Mesenchymal stem cell (in vitro differentiated cells and primary cell): ENCODE data around the gene SAMD4A.

Source experiments
- DNase-seq: peaks from one replicate; pipeline ENCODE4 v3.0.0-alpha.2; 2013
- H2AFZ ChIP-seq: one replicate; pipeline ENCODE4 v1.6.1; 2013; ENCODE audit warnings: low read depth, mild to moderate bottlenecking, control low read depth, inconsistent platforms, low read length, moderate library complexity
- H2AK5ac ChIP-seq: 2 replicates; pipeline ENCODE4 v1.6.1; 2013; ENCODE audit warnings: low read length, moderate library complexity, mild to moderate bottlenecking, inconsistent platforms; ENCODE audit not compliant: severe bottlenecking
- H2BK120ac ChIP-seq: one replicate; pipeline ENCODE4 v1.6.1; 2013; ENCODE audit warnings: low read depth, mild to moderate bottlenecking, inconsistent platforms, low read length, moderate library complexity
- H2BK12ac ChIP-seq, 2 experiments: one replicate each; pipeline ENCODE4 v1.6.1; 2013; ENCODE audit warnings: inconsistent platforms in 2 of 2, low read length in 2 of 2, mild to moderate bottlenecking in 2 of 2, moderate library complexity in 2 of 2, control low read depth in 1 of 2
- H2BK15ac ChIP-seq: one replicate; pipeline ENCODE4 v1.6.1; 2013; ENCODE audit warnings: mild to moderate bottlenecking, low read depth, inconsistent platforms; ENCODE audit not compliant: poor library complexity, severe bottlenecking
- H2BK5ac ChIP-seq: 2 replicates; pipeline ENCODE4 v1.6.1; 2013; ENCODE audit warnings: low read depth, mild to moderate bottlenecking, low read length, control low read depth, inconsistent platforms; ENCODE audit not compliant: poor library complexity, severe bottlenecking
- H3K14ac ChIP-seq, 2 experiments: one replicate each; pipeline ENCODE4 v1.6.1; 2013; ENCODE audit warnings: inconsistent platforms in 2 of 2, low read length in 2 of 2, control low read depth in 1 of 2, mild to moderate bottlenecking in 1 of 2, moderate library complexity in 1 of 2
- H3K18ac ChIP-seq, 2 experiments: one replicate each; pipeline ENCODE4 v1.6.1; 2013; ENCODE audit warnings: inconsistent platforms in 2 of 2, low read length in 2 of 2, control low read depth in 1 of 2, low read depth in 1 of 2, mild to moderate bottlenecking in 1 of 2
- H3K23ac ChIP-seq, 2 experiments: one replicate each; pipeline ENCODE4 v1.6.1; 2013; ENCODE audit warnings: inconsistent platforms in 2 of 2, low read length in 2 of 2, mild to moderate bottlenecking in 2 of 2, moderate library complexity in 2 of 2, control low read depth in 1 of 2
- H3K27ac ChIP-seq: 2 replicates; pipeline ENCODE4 v1.5.1; 2013; ENCODE audit warnings: mild to moderate bottlenecking, moderate library complexity, low read length, control low read depth, inconsistent platforms; ENCODE audit not compliant: poor library complexity, severe bottlenecking
- H3K27me3 ChIP-seq, 2 experiments: 2 replicates each; pipeline versions ENCODE4 v1.6.1 to v1.7.0; 2013; ENCODE audit warnings: low read length in 2 of 2, mild to moderate bottlenecking in 2 of 2, moderate library complexity in 2 of 2, control low read depth in 1 of 2, inconsistent platforms in 1 of 2; ENCODE audit not compliant: control insufficient read depth in 1 of 2, insufficient read depth in 1 of 2
- H3K36me3 ChIP-seq, 2 experiments: 2 replicates each; pipeline versions ENCODE4 v1.6.1 to v1.7.0; 2013; ENCODE audit warnings: low read length in 2 of 2, control low read depth in 1 of 2, inconsistent platforms in 1 of 2, low read depth in 1 of 2, mild to moderate bottlenecking in 1 of 2; ENCODE audit not compliant: insufficient read depth in 2 of 2, control insufficient read depth in 1 of 2
- H3K4ac ChIP-seq, 2 experiments: one replicate each; pipeline ENCODE4 v1.6.1; 2013; ENCODE audit warnings: inconsistent platforms in 2 of 2, low read length in 2 of 2, mild to moderate bottlenecking in 2 of 2, moderate library complexity in 2 of 2, control low read depth in 1 of 2, low read depth in 1 of 2
- H3K4me1 ChIP-seq: 2 replicates; pipeline ENCODE4 v1.6.1; 2013; ENCODE audit warnings: low read depth, low read length, control low read depth; ENCODE audit not compliant: control insufficient read depth, insufficient read depth
- H3K4me2 ChIP-seq: 2 replicates; pipeline ENCODE4 v1.6.1; 2013; ENCODE audit warnings: low read length, mild to moderate bottlenecking, inconsistent platforms; ENCODE audit not compliant: poor library complexity, severe bottlenecking
- H3K4me3 ChIP-seq, 2 experiments: 2 replicates each; pipeline versions ENCODE4 v1.5.1 to v1.7.0; 2013; ENCODE audit warnings: low read length in 2 of 2, mild to moderate bottlenecking in 2 of 2, control low read depth in 1 of 2, low read depth in 1 of 2; ENCODE audit not compliant: insufficient read depth in 1 of 2
- H3K79me1 ChIP-seq: replicated peaks from 2 replicates; pipeline ENCODE4 v1.6.1; 2013; ENCODE audit warnings: mild to moderate bottlenecking, control low read depth, low read length, inconsistent platforms; ENCODE audit not compliant: poor library complexity, severe bottlenecking
- H3K9ac ChIP-seq: 2 replicates; pipeline ENCODE4 v1.7.0; 2013; ENCODE audit warnings: mild to moderate bottlenecking, low read length, moderate library complexity
- H3K9me3 ChIP-seq: 2 replicates; pipeline ENCODE4 v1.7.0; 2013; ENCODE audit warnings: mild to moderate bottlenecking, low read length; ENCODE audit not compliant: control insufficient read depth
- H4K8ac ChIP-seq: one replicate; pipeline ENCODE4 v1.6.1; 2013; ENCODE audit warnings: inconsistent platforms, mild to moderate bottlenecking, low read length, moderate library complexity
- H4K91ac ChIP-seq: one replicate; pipeline ENCODE4 v1.6.1; 2013; ENCODE audit warnings: mild to moderate bottlenecking, low read length, inconsistent platforms
- WGBS: methylation state at CpG from one replicate; pipeline ENCODE4 v1.1.7; 2013; ENCODE audit warnings: mixed read lengths; 5-methylcytosine and 5-hydroxymethylcytosine counted together

SAMD4A gene

GRCh38 chr14:54606631-54607133 is 39.8 kb downstream of the SAMD4A start:
- H2BK12ac ChIP-seq = peak overlapping the region in 1 of 2 experiments; percentile 56
- no peak overlapping the region for H3K23ac ChIP-seq
- no peak overlapping the region for H2AK5ac ChIP-seq
- no peak overlapping the region for H4K8ac ChIP-seq
- no peak overlapping the region for H2BK120ac ChIP-seq
- H2BK5ac ChIP-seq = no peak overlapping the region
- H3K9ac ChIP-seq = peak overlapping the region; percentile 56
- H3K4ac ChIP-seq = peak overlapping the region in 1 of 2 experiments; percentile 22
- H3K4me3 ChIP-seq = peak overlapping the region in 1 of 2 experiments; percentile 26
- H2BK15ac ChIP-seq = no peak overlapping the region
- peaks cover 17% of the 10 kb centered on the region for H3K4me1 ChIP-seq
- H3K27ac ChIP-seq = peak overlapping the region; percentile 43
- no peaks in the 10 kb centered on the region for H3K36me3 ChIP-seq
- peak overlapping the region; percentile 9 for H4K91ac ChIP-seq
- H2AFZ ChIP-seq = no peak overlapping the region
- no peak overlapping the region for H3K4me2 ChIP-seq
- peak; percentile 74 for DNase-seq
- 95% methylated on average over 3 of the region's 3 CpGs for WGBS
- peak overlapping the region in 1 of 2 experiments; percentile 61 for H3K14ac ChIP-seq
- peaks cover 18% of the 10 kb centered on the region for H3K79me1 ChIP-seq
- H3K9me3 ChIP-seq = no peaks in the 10 kb centered on the region
- H3K18ac ChIP-seq = peak overlapping the region in 1 of 2 experiments; percentile 46
- H3K27me3 ChIP-seq = no peaks in the 10 kb centered on the region

DNA sequence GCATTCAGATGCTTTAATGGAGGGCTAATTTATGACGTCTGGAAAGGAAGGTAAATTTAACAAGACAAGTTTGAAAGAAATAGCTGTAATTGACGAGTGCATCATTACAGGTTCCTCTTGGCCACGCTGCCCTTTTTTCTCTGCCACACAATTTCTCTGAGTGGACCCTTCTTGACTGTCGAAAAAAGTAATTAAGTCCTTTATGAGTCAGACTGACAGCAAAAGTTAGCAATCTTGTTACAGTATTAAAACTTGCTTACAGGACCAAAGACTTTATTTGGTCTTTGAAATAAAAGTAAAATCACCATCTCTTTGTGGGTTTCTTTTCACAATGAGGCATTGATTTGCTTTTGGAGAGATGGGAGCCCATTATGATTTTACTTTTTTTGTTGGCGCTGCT is 42.6 kb downstream of the SAMD4A start:
- Histone ChIP-seq H2BK15ac (no peak overlapping the region), H2AK5ac (no peak overlapping the region), H2BK12ac (no peak overlapping the region), H3K27ac (no peak overlapping the region), H3K4ac (no peak overlapping the region), H3K14ac (no peak overlapping the region), H3K4me2 (no peak overlapping the region), H2AFZ (no peak overlapping the region), H3K9me3 (no peaks in the 10 kb centered on the region), H3K4me1 (peaks cover 16% of the 10 kb centered on the region), H3K9ac (peak overlapping the region; percentile 58), H2BK120ac (no peak overlapping the region), H3K4me3 (peak overlapping the region in 1 of 2 experiments; percentile 52), H3K79me1 (peaks cover 16% of the 10 kb centered on the region), H3K36me3 (no peaks in the 10 kb centered on the region), H3K23ac (no peak overlapping the region), H3K18ac (no peak overlapping the region), H4K8ac (no peak overlapping the region), H3K27me3 (no peaks in the 10 kb centered on the region), H2BK5ac (no peak overlapping the region), H4K91ac (no peak overlapping the region)
- whole genome bisulfite sequencing = 62% methylated on average over 5 of the region's 5 CpGs
- DNase-seq = no peak

DNA sequence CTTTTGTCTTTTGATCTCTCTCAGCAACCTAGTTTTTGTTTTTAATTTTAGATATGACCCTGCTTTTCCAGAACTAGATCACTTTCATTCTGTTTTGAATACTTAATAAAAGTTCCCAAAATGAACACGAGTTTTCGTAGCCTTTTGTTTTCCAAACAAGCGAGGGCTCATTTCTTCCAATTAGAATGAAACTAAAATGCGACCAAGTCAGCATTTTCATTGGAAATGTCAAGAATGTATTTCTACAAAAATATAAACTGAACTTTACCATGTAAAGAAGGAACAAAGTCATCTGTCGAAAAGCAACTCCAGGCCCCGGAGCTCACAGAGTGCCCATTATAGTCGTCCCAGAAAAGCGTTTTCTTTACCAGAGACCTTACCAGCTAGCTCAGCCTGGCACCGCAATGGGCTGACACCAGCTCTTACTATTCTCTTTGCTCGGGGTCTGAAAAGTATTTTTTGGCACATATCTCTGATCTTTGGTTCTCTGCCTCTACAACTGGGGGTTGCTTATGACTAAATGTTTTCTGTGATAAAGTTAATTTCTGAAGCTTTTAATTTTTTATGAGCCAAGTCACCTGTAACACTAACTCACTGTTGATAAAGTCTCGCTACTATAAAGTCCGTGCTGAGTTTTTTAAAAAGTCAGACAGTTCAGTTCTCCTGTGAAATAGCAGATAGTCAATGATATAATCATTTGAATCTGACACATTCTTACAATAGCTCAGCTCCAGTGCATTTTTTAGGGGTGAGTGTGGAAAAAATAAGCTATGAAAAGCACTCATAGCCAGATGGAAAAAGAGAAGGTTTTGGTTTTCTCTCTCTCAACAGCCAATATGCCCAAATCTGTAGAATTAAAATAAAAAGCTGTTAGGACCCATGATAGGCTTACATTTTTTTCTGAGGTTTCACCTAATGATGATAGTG is 43.4 kb downstream of the SAMD4A start:
- H3K9me3 ChIP-seq = no peaks in the 10 kb centered on the region
- no peak overlapping the region for H3K14ac ChIP-seq
- peaks cover 0 to 6% of the 10 kb centered on the region in 2 experiments for H3K36me3 ChIP-seq
- H4K91ac ChIP-seq = no peak overlapping the region
- H2AK5ac ChIP-seq = peak overlapping the region; percentile 81
- H2BK15ac ChIP-seq = no peak overlapping the region
- no peak overlapping the region for H3K4ac ChIP-seq
- H2BK5ac ChIP-seq = no peak overlapping the region
- no peak overlapping the region for H3K4me2 ChIP-seq
- peak overlapping the region in 1 of 2 experiments; percentile 52 for H3K4me3 ChIP-seq
- no peak overlapping the region for H4K8ac ChIP-seq
- H2BK12ac ChIP-seq = no peak overlapping the region
- H2BK120ac ChIP-seq = no peak overlapping the region
- peaks cover 15% of the 10 kb centered on the region for H3K79me1 ChIP-seq
- H3K9ac ChIP-seq = peak overlapping the region; percentile 58
- H3K18ac ChIP-seq = peak overlapping the region in 1 of 2 experiments; percentile 29
- H3K4me1 ChIP-seq = peaks cover 17% of the 10 kb centered on the region
- WGBS = 81% methylated on average over 10 of the region's 12 CpGs
- DNase-seq = peak; percentile 52
- no peak overlapping the region for H3K23ac ChIP-seq
- no peak overlapping the region for H2AFZ ChIP-seq
- H3K27ac ChIP-seq = peak overlapping the region; percentile 73
- H3K27me3 ChIP-seq = no peaks in the 10 kb centered on the region

- no peak overlapping the region for H3K4me2 ChIP-seq
- H3K23ac ChIP-seq = no peak overlapping the region
- no peak overlapping the region for H2AFZ ChIP-seq
- H3K18ac ChIP-seq = no peak overlapping the region
- no peak for DNase-seq
- no peak overlapping the region for H3K14ac ChIP-seq
- H3K9me3 ChIP-seq = no peaks in the 10 kb centered on the region
- no peak overlapping the region for H4K91ac ChIP-seq
- H2BK12ac ChIP-seq = no peak overlapping the region
- H2BK15ac ChIP-seq = no peak overlapping the region
- H2BK120ac ChIP-seq = no peak overlapping the region
- no CpG with 5 or more reads among the region's 3 CpGs for WGBS
- H3K9ac ChIP-seq = no peak overlapping the region
- no peak overlapping the region for H4K8ac ChIP-seq
- H3K27me3 ChIP-seq = no peaks in the 10 kb centered on the region
- H3K79me1 ChIP-seq = peaks cover 10% of the 10 kb centered on the region
- H2BK5ac ChIP-seq = no peak overlapping the region
- no peak overlapping the region for H3K27ac ChIP-seq
- H3K4ac ChIP-seq = no peak overlapping the region
- no peak overlapping the region for H2AK5ac ChIP-seq
- peaks cover 0 to 7% of the 10 kb centered on the region in 2 experiments for H3K36me3 ChIP-seq
- H3K4me1 ChIP-seq = peaks cover 8% of the 10 kb centered on the region
- H3K4me3 ChIP-seq = no peak overlapping the region
Measured at GRCh38 chr14:54614296-54614695, 47.4 kb downstream of the SAMD4A start.
